ENCODE data around the gene RBM33.

The RBM33 gene, protein sequence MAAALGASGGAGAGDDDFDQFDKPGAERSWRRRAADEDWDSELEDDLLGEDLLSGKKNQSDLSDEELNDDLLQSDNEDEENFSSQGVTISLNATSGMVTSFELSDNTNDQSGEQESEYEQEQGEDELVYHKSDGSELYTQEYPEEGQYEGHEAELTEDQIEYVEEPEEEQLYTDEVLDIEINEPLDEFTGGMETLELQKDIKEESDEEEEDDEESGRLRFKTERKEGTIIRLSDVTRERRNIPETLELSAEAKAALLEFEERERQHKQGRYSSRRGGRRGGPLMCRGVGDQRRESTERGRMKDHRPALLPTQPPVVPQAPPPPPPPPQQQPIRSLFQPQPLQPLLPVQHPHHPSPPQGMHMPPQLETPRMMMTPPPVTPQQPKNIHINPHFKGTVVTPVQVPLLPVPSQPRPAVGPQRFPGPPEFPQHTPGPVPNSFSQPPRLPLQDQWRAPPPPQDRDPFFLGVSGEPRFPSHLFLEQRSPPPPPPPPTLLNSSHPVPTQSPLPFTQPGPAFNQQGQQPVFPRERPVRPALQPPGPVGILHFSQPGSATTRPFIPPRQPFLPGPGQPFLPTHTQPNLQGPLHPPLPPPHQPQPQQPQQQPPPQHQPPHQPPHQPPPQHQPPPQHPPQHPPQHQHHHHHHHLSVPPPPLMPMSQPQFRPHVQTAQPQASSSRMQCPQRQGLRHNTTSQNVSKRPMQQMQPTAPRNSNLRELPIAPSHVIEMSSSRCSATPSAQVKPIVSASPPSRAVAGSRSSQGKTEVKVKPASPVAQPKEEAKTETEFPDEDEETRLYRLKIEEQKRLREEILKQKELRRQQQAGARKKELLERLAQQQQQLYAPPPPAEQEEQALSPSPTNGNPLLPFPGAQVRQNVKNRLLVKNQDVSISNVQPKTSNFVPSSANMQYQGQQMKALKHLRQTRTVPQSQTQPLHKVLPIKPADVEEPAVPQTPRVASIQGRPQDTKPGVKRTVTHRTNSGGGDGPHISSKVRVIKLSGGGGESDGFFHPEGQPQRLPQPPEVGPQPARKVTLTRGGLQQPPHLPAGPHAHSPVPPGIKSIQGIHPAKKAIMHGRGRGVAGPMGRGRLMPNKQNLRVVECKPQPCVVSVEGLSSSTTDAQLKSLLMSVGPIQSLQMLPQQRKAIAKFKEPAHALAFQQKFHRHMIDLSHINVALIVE
- 67.8 to 265 (median 167) reads per million in 9 experiments for total RNA-seq

DNA sequence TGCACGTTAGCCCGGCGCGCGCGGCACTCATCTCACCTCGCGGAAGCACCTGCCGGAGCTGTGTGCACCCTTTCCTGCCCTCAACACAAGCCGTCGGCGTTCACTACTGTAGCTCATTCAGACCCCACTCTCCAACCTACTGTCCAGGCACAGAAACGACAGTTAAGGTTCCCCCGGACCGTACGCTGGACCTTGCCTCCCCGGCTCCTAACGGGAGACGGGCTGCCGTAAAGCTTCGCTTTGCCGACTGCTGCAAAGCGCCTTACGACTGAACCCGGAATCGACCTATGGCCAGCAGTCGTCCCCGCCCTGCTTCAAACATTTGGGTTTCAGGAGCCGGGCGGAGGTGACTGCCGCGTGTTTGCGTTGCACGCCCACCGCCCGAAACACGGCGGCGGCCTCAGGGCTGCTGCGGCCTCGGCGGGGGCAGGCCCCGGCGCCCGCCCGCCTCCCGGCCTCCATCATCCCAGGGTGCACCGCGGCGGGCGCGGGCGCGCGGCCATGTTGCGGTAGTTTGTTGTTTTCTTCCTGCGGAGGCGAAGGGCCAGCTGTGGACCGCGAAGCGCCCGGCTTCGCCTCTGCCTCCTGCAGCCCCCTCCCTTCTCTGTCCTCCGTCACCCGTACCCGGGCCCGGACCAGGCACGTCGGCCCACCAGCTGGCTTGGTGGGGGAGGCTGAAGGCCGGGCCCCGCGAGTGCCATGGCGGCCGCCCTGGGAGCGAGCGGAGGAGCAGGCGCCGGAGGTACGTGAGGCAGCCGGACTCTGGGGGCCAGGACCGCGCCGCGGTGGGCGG lies at the start of gene RBM33:
TSS of gene RBM33 (plus strand) at position 484 of the 793 bp plus-strand sequence. CDS start at position 700, 216 bp downstream.
- peaks cover 29 to 46% of the 10 kb centered on the region in 2 donors for H3K4me1 Mint-ChIP-seq (ENCODE audit: low read depth in 2 of 2)
- peaks cover 0 to 4% of the 10 kb centered on the region in 2 donors for H3K9me3 Mint-ChIP-seq
- no peaks in the 10 kb centered on the region for H3K27me3 Mint-ChIP-seq
- H3K4me3 Mint-ChIP-seq, result peak within 1 kb of the TSS; percentile 92 to 95
- H3K36me3 Mint-ChIP-seq (ENCODE audit: insufficient read depth), result peaks cover 34% of the 10 kb centered on the region
- ATAC-seq (replicated peaks) (peak; percentile 81), DNase-seq (peak; percentile 66 to 82 (median 74))
- peak within 1 kb of the TSS; percentile 96 to 97 for H3K27ac Mint-ChIP-seq

- Mint-ChIP-seq H3K27ac (no peak overlapping the region), H3K36me3 (ENCODE audit: insufficient read depth) (no peaks in the 10 kb centered on the region)
Observed at GRCh38 chr7:155594961-155595366, 49.5 kb upstream of the RBM33 start.

DNA sequence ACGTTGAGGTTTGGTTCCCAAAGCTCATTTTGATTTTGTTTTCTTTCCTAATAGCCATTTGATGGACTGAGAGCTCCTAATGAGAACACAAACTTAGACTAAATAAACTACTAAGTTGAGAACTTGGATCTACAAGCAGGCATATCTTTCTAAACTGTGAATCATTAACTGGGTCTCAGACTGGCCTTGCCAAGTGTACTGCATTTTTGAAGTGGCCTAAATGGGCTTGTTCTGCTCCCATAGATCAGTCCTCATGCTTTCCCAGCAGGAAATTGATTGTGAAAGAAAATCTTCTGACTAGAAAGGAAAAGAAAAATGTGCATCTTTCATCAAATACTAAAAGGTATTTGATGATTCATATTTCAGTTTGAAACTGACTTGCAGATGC lies 46.7 kb upstream of the RBM33 start:
- no peak for ATAC-seq (replicated peaks)

More at GRCh38 chr7:155594961-155595366, 49.5 kb upstream of the RBM33 start:
- ATAC-seq (replicated peaks) (no peak), DNase-seq (no peak)
- Mint-ChIP-seq H3K9me3 (no peaks in the 10 kb centered on the region), H3K4me3 (no peak overlapping the region), H3K27me3 (peaks cover 45 to 83% of the 10 kb centered on the region in 2 donors), H3K4me1 (ENCODE audit: low read depth in 2 of 2) (peaks cover 0 to 3% of the 10 kb centered on the region in 2 donors)

GRCh38 chr7:155598810-155599210 lies 45.7 kb upstream of the RBM33 start:
- Mint-ChIP-seq H3K4me3 (no peak overlapping the region), H3K27ac (no peak overlapping the region), H3K36me3 (ENCODE audit: insufficient read depth) (no peaks in the 10 kb centered on the region), H3K4me1 (ENCODE audit: low read depth in 2 of 2) (peaks cover 0 to 3% of the 10 kb centered on the region in 2 donors), H3K9me3 (no peaks in the 10 kb centered on the region), H3K27me3 (peaks cover 59 to 87% of the 10 kb centered on the region in 2 donors)
- DNase-seq (peak; percentile 80 to 85 (median 82)), ATAC-seq (replicated peaks) (peak; percentile 85)

More for the DNA sequence above, 46.7 kb upstream of the RBM33 start:
- no peaks in the 10 kb centered on the region for H3K36me3 Mint-ChIP-seq (ENCODE audit: insufficient read depth)
- H3K4me1 Mint-ChIP-seq (ENCODE audit: low read depth in 2 of 2), result peaks cover 0 to 3% of the 10 kb centered on the region in 2 donors
- peaks cover 56 to 87% of the 10 kb centered on the region in 2 donors for H3K27me3 Mint-ChIP-seq
- no peaks in the 10 kb centered on the region for H3K9me3 Mint-ChIP-seq
- H3K4me3 Mint-ChIP-seq, result no peak overlapping the region
- H3K27ac Mint-ChIP-seq, result no peak overlapping the region
- no peak for DNase-seq

- Mint-ChIP-seq H3K36me3 (ENCODE audit: insufficient read depth) (no peaks in the 10 kb centered on the region), H3K9me3 (no peaks in the 10 kb centered on the region), H3K4me3 (no peak overlapping the region), H3K4me1 (ENCODE audit: low read depth in 2 of 2) (peaks cover 0 to 3% of the 10 kb centered on the region in 2 donors), H3K27me3 (peaks cover 60 to 80% of the 10 kb centered on the region in 2 donors), H3K27ac (no peak overlapping the region)
- no peak for DNase-seq
- no peak for ATAC-seq (replicated peaks)
Observed at GRCh38 chr7:155602156-155602555, 42.3 kb upstream of the RBM33 start.

- H3K9me3 Mint-ChIP-seq, result no peaks in the 10 kb centered on the region
- ATAC-seq (replicated peaks), result no peak
- peaks cover 60 to 76% of the 10 kb centered on the region in 2 donors for H3K27me3 Mint-ChIP-seq
- H3K4me1 Mint-ChIP-seq (ENCODE audit: low read depth in 2 of 2), result peaks cover 0 to 3% of the 10 kb centered on the region in 2 donors
- no peak for DNase-seq
- no peak overlapping the region for H3K4me3 Mint-ChIP-seq
- no peak overlapping the region for H3K27ac Mint-ChIP-seq
- no peaks in the 10 kb centered on the region for H3K36me3 Mint-ChIP-seq (ENCODE audit: insufficient read depth)
Observed at GRCh38 chr7:155602750-155603149, 41.7 kb upstream of the RBM33 start.

GRCh38 chr7:155603205-155603857 lies 41.1 kb upstream of the RBM33 start:
- H3K27ac Mint-ChIP-seq, result no peak overlapping the region
- no peaks in the 10 kb centered on the region for H3K9me3 Mint-ChIP-seq
- H3K27me3 Mint-ChIP-seq, result peaks cover 58 to 73% of the 10 kb centered on the region in 2 donors
- H3K4me1 Mint-ChIP-seq (ENCODE audit: low read depth in 2 of 2), result peaks cover 0 to 3% of the 10 kb centered on the region in 2 donors
- ATAC-seq (replicated peaks) (no peak), DNase-seq (no peak)
- H3K4me3 Mint-ChIP-seq, result no peak overlapping the region
- H3K36me3 Mint-ChIP-seq (ENCODE audit: insufficient read depth), result no peaks in the 10 kb centered on the region

DNA sequence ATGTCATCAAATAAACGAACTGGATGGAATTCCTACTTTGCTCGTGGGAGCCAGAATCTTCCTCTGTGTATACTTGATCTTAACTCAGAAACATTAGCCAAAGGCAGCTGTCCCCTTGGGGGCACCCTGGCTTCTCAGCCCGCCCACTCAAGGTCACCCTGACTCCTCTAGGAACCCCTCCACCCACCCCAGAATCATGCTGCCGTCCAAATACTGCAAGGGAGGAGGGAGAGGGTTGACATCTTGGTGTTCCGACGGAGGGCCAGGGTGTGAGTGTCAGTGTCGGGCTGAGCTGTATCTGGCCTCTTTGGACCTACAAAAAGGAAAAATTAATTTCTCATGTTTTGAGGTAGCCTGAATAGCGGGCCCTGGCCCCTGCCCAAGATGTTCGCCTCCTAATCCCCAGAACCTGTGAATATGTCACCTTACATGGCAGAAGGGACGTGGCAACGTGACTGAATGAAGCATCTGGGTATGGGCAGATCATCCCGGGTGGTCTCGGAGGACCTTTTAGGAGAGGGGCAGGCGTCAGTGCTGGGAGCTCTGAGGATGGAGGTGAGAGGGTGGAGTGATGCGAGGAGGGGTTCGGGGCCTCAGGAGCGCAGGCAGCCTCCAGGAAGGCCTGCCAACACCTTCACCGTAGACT lies 40.5 kb upstream of the RBM33 start:
- peaks cover 57 to 66% of the 10 kb centered on the region in 2 donors for H3K27me3 Mint-ChIP-seq
- H3K27ac Mint-ChIP-seq, result no peak overlapping the region
- no peaks in the 10 kb centered on the region for H3K9me3 Mint-ChIP-seq
- H3K4me3 Mint-ChIP-seq, result no peak overlapping the region
- no peak for DNase-seq
- ATAC-seq (replicated peaks), result no peak
- no peaks in the 10 kb centered on the region for H3K36me3 Mint-ChIP-seq (ENCODE audit: insufficient read depth)
- H3K4me1 Mint-ChIP-seq (ENCODE audit: low read depth in 2 of 2), result no peaks in the 10 kb centered on the region

- no peak for ATAC-seq (replicated peaks)
- no peaks in the 10 kb centered on the region for H3K9me3 Mint-ChIP-seq
Observed at GRCh38 chr7:155604504-155604997, 39.9 kb upstream of the RBM33 start.

GRCh38 chr7:155609185-155609584 lies 35.3 kb upstream of the RBM33 start:
- no peaks in the 10 kb centered on the region for H3K9me3 Mint-ChIP-seq

More at GRCh38 chr7:155604504-155604997, 39.9 kb upstream of the RBM33 start:
- Mint-ChIP-seq H3K4me3 (no peak overlapping the region), H3K4me1 (ENCODE audit: low read depth in 2 of 2) (no peaks in the 10 kb centered on the region), H3K36me3 (ENCODE audit: insufficient read depth) (no peaks in the 10 kb centered on the region), H3K27me3 (peaks cover 51 to 60% of the 10 kb centered on the region in 2 donors), H3K27ac (no peak overlapping the region)
- DNase-seq, result no peak

GRCh38 chr7:155610633-155611193 lies 33.7 kb upstream of the RBM33 start:
- H3K36me3 Mint-ChIP-seq (ENCODE audit: insufficient read depth), result peaks cover 2% of the 10 kb centered on the region
- no peak overlapping the region for H3K4me3 Mint-ChIP-seq
- H3K9me3 Mint-ChIP-seq, result peaks cover 6 to 9% of the 10 kb centered on the region in 2 donors
- no peak for ATAC-seq (replicated peaks)
- H3K27ac Mint-ChIP-seq, result no peak overlapping the region
- H3K4me1 Mint-ChIP-seq (ENCODE audit: low read depth in 2 of 2), result peaks cover 3 to 7% of the 10 kb centered on the region in 2 donors
- DNase-seq, result no peak
- peaks cover 27 to 30% of the 10 kb centered on the region in 2 donors for H3K27me3 Mint-ChIP-seq

More at GRCh38 chr7:155609185-155609584, 35.3 kb upstream of the RBM33 start:
- Mint-ChIP-seq H3K27me3 (peaks cover 28 to 45% of the 10 kb centered on the region in 2 donors), H3K27ac (no peak overlapping the region), H3K4me3 (no peak overlapping the region), H3K4me1 (ENCODE audit: low read depth in 2 of 2) (peaks cover 3 to 7% of the 10 kb centered on the region in 2 donors), H3K36me3 (ENCODE audit: insufficient read depth) (no peaks in the 10 kb centered on the region)
- no peak for DNase-seq
- ATAC-seq (replicated peaks), result no peak

All from effector memory CD8-positive, alpha-beta T cell (primary cell).